ENCODE results near the gene JARID2. TPM values are rescaled to one million over a fixed set of nuclear protein-coding genes. Genes with fewer than 3 reads are reported as not detected.

The JARID2 gene
- total and polyA plus RNA-seq, 11 donors, result 3.5 to 12.2 (median 7.5) TPM

DNA sequence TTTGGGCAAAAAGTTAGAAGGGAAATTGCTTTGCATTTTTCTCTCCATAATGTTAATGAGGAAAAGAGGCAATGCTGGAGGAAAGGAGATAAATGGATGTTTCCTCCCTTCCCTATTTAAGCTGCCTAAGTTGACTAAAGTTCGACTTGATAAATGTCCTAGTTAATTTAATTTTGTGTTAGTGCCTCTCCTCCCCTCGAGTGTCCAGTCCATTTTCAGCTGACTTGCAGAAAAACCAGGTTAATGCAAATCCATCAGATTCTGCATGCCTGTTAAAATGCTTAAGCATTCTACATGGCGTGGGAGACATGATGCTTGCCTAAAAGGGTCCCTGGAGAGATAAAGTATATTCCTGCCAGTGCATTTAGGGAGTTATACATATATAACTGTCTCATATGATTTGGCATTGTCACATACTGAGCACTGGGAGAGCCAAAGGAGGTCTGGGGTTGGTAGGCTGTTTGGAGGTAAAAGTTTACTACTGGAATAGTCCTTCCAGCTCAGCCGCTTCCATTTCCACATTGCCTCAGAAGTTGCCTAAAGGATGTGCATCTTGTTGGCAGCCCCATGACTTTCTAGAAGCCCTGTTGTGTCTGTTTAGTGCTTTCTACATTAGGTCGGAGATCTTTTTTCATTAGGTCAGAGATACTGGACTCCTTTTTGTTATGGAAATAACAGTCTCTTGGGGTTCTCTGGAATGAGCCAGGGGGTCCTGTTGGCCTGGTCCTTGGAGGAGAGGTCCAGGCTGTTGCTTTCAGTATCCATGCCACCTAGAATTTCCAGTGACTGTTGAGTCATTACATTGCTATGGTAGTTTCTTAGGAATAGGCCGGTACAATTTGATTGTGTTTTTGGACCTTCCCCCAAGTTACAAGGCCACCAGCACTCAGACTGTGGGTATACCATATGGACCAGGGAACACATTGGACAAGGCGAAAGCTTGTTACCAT is 30.4 kb downstream of the JARID2 start:
- Histone ChIP-seq H3K27ac (no peak overlapping the region), H3K4me1 (peaks cover 0 to 61% (median 42%) of the 10 kb centered on the region in 12 donors), H3K36me3 (peaks cover 0 to 3% (median 0%) of the 10 kb centered on the region in 9 donors), H3K9me3 (no peaks in the 10 kb centered on the region), H3K27me3 (no peaks in the 10 kb centered on the region), H3K4me3 (no peak overlapping the region)
- ATAC-seq (no peak), DNase-seq (no peak)
- 73 to 84% (median 80%) methylated on average over 7 of the region's 7 CpGs for WGBS, 4 donors
- TF ChIP-seq POLR2A (IDR thresholded peaks at IDR 0.05), result no peak
- TF ChIP-seq, protein P1, sequence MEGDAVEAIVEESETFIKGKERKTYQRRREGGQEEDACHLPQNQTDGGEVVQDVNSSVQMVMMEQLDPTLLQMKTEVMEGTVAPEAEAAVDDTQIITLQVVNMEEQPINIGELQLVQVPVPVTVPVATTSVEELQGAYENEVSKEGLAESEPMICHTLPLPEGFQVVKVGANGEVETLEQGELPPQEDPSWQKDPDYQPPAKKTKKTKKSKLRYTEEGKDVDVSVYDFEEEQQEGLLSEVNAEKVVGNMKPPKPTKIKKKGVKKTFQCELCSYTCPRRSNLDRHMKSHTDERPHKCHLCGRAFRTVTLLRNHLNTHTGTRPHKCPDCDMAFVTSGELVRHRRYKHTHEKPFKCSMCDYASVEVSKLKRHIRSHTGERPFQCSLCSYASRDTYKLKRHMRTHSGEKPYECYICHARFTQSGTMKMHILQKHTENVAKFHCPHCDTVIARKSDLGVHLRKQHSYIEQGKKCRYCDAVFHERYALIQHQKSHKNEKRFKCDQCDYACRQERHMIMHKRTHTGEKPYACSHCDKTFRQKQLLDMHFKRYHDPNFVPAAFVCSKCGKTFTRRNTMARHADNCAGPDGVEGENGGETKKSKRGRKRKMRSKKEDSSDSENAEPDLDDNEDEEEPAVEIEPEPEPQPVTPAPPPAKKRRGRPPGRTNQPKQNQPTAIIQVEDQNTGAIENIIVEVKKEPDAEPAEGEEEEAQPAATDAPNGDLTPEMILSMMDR (IDR thresholded peaks at IDR 0.05), result no peak
- intact Hi-C loops (cut with DNase I), result no loop called here

DNA sequence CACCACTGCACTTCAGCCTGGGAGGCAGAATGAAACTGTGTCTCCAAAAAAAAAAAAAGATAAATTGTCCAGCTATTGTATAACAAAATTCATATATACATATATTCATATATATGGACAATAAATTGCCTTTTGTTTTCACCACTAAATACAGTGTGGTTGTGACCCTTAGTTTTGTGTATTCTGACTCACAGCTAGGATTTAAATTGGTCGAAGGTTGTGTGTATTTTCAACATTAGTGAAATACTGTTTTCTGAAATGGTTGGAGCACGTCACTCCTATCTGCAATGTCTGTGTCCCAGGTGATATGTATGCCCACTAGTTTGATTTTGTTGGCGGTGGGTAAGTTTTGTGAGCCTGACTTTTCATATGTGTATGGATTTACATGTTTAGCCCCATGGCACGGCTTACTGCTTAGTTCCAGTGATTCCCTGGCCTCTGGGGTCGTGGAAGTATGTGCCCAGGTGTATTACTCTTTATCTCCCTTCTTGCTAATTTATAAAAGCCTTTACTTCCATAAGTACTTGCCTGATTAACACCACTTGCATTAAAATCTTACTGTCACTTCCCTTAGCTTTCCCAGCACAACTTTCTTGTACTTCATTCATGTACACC is 33.3 kb downstream of the JARID2 start:
- no peak for DNase-seq
- Histone ChIP-seq H3K27ac (no peak overlapping the region), H3K4me1 (peaks cover 0 to 71% (median 47%) of the 10 kb centered on the region in 12 donors), H3K4me3 (no peak overlapping the region), H3K27me3 (no peaks in the 10 kb centered on the region), H3K9me3 (no peaks in the 10 kb centered on the region), H3K36me3 (peaks cover 0 to 1% (median 0%) of the 10 kb centered on the region in 9 donors)
- ATAC-seq, result no peak
- no peak for TF ChIP-seq POLR2A (IDR thresholded peaks at IDR 0.05)
- TF ChIP-seq, protein P1 (IDR thresholded peaks at IDR 0.05), result no peak
- WGBS, 4 donors, result 74 to 84% (median 82%) methylated on average over 5 of the region's 5 CpGs
- intact Hi-C loops (cut with DNase I), result no loop called here

- H3K4me3 ChIP-seq, result no peak overlapping the region
- intact Hi-C loops (cut with DNase I), result no loop called here
- TF ChIP-seq, protein P1 (IDR thresholded peaks at IDR 0.05), result no peak
- no peak for TF ChIP-seq POLR2A (IDR thresholded peaks at IDR 0.05)
- no peaks in the 10 kb centered on the region for H3K36me3 ChIP-seq
- no peak for DNase-seq
- peak in 2 of 4 donors; percentile 36 to 46 for ATAC-seq
- no peaks in the 10 kb centered on the region for H3K9me3 ChIP-seq
- WGBS, 4 donors, result 31 to 40% (median 34%) methylated on average over 6 of the region's 6 CpGs
- H3K27me3 ChIP-seq, result no peaks in the 10 kb centered on the region
- peaks cover 0 to 72% (median 43%) of the 10 kb centered on the region in 12 donors for H3K4me1 ChIP-seq
- H3K27ac ChIP-seq, result no peak overlapping the region
These were observed 34.2 kb downstream of the JARID2 start for GRCh38 chr6:15280028-15280427.

- ATAC-seq (no peak), DNase-seq (no peak)
- H3K27me3 ChIP-seq, result no peaks in the 10 kb centered on the region
- intact Hi-C loops (cut with DNase I), result no loop called here
- WGBS, 4 donors, result 84 to 94% (median 91%) methylated on average over 8 of the region's 8 CpGs
- TF ChIP-seq, protein P1 (IDR thresholded peaks at IDR 0.05), result no peak
- TF ChIP-seq POLR2A (IDR thresholded peaks at IDR 0.05), result no peak
- H3K4me3 ChIP-seq, result no peak overlapping the region
- no peaks in the 10 kb centered on the region for H3K36me3 ChIP-seq
- no peaks in the 10 kb centered on the region for H3K9me3 ChIP-seq
- H3K4me1 ChIP-seq, result peaks cover 0 to 66% (median 40%) of the 10 kb centered on the region in 12 donors
- H3K27ac ChIP-seq, result no peak overlapping the region
These were observed 35.1 kb downstream of the JARID2 start for GRCh38 chr6:15280961-15281360.

Data from heart left ventricle (tissue), 16 donors.